ENCODE measurements around the gene SHROOM4. TPM values are rescaled to one million over a fixed set of nuclear protein-coding genes. Genes with fewer than 3 reads are reported as not detected.

The SHROOM4 gene
- total and polyA plus RNA-seq, 3 experiments from 2014 or later = not detected

Other genes with a start within 250 kb of the SHROOM4 start
- gene BMP15, start 96.5 kb upstream of the SHROOM4 start, total RNA-seq = not detected
- gene BMP15, start 96.5 kb upstream of the SHROOM4 start, polyA plus RNA-seq = not detected